Stimulated activated CD4-positive, alpha-beta T cell treated with anti-CD3 and anti-CD28 coated beads, Interleukin-4, amount 100 ng/mL, for 1 hour (primary cell): ENCODE results near the gene RXFP3.
"Not testable (repeated sequence)": the region's sequence is repeated elsewhere in the genome, so short reads cannot be mapped to it uniquely, and the experiment has no call there.

Experiments
- DNase-seq: peaks from one replicate; pipeline ENCODE4 v3.0.0-alpha.2; 2020

RXFP3 gene

DNA sequence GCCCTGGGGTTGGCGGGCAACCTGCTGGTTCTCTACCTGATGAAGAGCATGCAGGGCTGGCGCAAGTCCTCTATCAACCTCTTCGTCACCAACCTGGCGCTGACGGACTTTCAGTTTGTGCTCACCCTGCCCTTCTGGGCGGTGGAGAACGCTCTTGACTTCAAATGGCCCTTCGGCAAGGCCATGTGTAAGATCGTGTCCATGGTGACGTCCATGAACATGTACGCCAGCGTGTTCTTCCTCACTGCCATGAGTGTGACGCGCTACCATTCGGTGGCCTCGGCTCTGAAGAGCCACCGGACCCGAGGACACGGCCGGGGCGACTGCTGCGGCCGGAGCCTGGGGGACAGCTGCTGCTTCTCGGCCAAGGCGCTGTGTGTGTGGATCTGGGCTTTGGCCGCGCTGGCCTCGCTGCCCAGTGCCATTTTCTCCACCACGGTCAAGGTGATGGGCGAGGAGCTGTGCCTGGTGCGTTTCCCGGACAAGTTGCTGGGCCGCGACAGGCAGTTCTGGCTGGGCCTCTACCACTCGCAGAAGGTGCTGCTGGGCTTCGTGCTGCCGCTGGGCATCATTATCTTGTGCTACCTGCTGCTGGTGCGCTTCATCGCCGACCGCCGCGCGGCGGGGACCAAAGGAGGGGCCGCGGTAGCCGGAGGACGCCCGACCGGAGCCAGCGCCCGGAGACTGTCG, 976 bp downstream of the RXFP3 start:
- DNase-seq: no peak

DNA sequence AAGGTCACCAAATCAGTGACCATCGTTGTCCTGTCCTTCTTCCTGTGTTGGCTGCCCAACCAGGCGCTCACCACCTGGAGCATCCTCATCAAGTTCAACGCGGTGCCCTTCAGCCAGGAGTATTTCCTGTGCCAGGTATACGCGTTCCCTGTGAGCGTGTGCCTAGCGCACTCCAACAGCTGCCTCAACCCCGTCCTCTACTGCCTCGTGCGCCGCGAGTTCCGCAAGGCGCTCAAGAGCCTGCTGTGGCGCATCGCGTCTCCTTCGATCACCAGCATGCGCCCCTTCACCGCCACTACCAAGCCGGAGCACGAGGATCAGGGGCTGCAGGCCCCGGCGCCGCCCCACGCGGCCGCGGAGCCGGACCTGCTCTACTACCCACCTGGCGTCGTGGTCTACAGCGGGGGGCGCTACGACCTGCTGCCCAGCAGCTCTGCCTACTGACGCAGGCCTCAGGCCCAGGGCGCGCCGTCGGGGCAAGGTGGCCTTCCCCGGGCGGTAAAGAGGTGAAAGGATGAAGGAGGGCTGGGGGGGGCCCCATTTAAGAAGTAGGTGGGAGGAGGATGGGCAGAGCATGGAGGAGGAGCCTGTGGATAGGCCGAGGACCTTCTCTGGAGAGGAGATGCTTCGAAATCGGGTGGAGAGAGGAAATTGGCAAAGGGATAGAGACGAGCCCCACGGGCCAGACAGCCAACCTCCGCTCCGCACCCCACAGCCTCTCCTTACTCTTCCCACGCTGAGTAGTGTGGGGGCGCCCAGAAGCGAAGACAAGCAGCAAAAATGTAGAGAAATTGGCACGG, 1.7 kb downstream of the RXFP3 start:
- no peak for DNase-seq

DNA sequence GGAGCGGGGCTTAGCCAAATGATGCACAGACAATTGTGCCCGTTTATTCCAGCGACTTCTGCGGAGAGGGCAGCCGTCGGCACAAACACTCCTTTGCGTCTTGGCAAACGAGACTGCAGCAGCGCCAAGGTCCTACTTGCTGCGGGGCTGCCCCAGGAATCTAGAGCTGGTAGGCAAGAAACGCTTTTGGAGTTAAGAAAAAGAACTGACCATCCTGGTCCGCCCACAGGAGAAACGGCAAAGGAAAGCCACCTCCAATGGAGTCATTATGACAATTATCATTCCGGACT, 2.3 kb downstream of the RXFP3 start:
- DNase-seq: no peak

DNA sequence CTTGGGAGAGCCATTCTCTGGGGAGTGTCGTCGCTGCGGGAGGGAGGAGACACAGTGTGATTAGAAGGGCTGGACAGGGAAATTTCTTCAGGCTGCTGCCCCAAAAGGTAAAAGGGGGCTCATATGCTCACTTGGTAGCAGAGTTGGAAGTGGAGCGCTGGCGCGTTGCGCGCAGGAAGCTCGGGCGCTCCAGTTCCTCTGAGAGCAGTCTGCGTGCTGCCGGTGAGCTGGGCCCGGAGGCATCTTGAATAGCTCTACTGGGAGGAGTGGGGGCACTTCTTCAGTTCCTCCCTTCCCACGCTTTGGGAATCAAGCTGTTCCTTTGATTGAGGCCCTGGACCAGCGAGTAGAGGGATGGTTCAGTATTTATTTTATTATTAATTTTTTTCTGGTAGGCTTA, 2.7 kb downstream of the RXFP3 start:
- DNase-seq: no peak

DNA sequence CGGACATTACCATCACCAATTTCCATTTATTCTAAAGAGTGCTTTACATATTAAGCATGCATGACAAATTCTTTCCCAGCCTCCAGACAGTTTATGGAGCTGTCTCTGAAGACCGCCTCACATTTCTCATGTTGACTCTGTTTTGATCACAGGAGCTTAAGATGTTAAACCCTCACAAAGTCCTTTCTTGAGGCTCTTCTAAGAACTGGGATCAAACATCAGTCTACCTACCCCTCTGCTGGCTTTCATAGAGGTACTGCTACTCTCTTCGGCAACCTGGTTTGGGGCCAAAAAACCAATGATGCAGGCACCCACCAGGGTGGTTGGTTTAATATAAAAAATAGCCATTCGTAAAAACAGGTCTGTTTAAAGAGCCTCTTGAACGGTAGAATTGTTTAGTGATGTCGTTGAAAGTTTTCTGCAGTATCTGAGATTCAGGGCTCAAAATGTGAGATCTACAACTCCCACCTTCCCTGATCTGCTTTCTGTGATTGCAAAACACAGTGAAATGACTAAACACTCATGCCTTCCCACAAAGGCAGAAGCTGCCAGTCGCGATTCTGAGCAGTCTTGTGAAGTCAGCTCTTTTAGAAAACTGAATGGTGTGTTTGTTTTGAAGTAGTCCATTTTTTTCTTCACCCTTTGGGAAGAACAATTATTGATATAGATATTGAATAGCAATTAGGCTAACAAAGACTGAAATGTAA, 3.5 kb downstream of the RXFP3 start:
- DNase-seq: no peak

DNA sequence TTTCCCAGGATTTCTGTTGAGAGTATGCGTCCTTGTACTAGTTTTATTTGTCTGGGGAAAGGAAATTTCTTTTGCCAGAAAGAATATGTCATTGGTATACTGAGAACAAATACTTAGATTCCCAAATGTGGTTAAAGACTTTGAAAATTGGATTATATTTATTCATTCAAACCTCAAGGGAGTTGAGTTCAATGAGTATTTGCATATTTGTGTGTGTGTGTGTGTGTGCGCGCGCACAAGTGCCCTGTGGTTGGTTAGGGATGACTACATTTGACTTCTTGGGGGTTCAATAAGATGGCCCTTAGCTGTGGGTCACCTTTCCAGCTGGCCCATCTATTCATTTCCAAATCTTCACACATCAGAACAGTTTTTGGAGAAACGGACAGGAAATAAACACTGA, 4.9 kb downstream of the RXFP3 start:
- no peak for DNase-seq

DNA sequence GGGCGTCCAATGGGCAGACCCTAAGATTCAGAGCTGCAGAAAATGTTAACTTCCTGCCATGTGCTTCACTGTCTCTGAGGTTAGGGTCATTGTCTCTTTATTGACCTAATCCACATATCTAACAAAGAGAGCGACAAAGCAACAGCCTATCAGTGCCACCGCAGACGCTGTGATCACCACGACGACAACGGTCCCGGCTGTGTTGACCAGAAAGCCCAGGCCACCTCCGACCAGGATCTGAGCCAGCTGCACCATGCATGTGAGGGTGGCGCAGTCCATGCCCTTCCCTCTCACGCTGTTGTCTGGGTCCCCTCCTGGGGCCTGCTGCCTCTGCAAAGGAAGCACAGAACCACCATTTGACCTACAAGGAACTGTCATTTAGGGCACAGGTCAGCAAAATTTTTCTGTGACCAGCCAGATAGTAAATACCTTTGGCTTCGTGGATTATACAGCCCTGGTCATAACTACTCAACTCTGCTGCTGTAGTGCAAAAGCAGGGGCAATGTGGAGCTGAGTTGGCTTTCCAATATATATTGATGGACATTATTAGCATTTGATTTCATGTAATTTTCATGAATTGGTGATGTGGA, 8.5 kb downstream of the RXFP3 start:
- no peak for DNase-seq

DNA sequence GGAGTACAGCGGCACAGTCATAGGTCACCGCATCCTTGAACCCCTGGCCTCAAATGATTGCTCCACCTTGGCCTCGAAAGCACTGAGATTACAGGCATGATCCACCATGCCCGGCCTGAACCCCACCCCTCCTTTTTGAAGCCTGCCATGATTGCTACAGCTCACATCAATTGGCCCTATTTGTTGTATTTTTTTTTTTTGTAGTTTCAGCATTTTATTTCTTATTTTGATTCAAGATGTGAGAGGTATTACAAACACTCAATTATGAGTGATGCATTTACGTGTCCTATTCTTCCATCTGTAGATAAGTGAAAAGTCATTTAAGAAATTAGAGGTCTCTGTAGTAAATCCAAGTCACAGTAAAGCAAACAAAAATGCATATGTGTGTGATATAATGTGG, 16.0 kb downstream of the RXFP3 start:
- DNase-seq: not testable (repeated sequence)

DNA sequence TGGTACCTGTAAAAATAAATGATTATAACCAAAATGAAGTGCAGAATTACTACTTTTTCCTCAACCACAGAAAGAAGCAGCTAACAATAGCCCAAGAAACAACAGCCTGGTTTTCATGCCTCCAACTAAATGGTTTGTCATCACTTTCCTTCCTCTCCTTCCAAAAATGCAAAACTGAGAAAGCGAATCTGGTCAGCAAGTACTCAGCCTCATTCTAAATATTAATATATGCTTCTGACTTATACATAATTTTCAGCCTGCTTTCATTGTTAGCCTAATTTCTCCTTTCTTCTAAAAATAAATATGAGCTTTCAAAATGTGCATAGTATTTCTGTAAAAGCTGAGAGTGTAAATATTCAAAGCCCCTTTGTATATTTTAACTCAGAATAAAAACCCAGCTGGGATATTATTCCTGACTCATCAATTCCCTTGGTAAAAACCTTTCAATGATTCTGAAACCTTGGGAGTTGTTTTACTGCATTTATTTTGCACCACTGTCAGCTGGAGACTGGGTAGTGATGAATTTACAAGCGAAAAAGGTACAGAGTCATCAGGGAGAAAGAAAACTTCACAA, 21.5 kb downstream of the RXFP3 start:
- DNase-seq: no peak

DNA sequence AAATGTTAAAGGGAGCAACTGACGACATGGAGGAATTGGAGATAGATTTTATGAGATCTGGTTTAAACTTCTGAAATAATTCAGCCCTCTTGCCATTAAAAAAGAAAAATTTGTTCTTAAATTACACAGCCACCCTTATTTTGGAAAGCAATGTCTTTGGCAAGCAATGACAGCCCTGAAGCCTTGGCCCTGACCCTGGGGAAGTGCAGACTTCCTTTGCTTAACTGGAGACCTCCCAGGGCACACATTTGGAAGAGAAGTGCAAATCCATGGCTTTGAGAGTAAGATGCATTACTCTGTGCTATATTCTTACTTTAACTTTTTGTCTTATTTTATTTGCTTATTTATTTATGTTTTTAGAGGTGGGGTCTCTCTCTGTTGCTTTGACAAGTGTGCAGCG, 22.0 kb downstream of the RXFP3 start:
- no peak for DNase-seq

DNA sequence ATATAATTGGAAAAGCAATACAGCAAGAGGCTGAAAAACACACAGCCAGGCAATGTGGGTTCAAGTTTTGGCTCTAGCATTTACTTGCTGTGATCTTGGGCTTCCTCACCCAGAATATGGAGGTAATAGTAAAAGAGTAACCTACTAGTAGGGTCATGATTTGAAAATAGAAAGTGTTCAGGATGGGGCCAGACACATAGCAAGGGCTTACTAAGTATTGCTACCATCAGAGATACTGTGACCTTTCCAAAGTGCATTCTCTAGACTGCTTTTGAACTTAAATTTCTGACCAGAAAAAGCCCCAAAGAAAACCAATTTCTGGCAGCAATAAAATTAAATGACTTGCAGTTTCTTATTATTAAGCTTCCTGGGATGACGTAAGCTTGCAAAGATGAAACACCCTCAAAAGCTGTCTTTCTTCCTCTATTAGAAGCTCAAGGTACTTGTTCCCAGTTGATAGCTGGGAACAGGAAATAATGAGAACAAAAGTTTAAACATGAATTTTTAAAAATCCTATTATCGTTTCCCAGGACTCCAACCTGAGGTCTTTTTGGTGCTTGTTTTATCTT, 28.0 kb downstream of the RXFP3 start:
- no peak for DNase-seq

DNA sequence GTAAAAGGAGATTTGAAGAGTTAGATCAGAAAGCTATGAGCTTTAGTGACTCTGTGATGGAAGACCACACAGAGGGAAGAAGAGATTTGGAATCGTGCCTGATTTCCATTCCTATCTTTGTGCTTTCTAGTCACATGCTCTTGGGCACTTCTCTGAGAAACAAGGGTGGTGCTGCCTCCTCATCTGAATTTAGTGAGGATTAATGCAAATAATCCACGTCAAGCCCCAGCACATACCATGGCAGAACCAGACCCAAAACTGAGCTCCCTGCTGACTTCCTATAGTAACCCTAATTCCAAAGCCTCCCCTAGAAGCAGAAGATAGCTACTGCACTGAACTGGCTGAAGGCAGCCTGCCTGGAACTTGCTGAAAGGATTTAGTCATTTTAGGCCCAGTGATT, 30.6 kb downstream of the RXFP3 start:
- DNase-seq: no peak

DNA sequence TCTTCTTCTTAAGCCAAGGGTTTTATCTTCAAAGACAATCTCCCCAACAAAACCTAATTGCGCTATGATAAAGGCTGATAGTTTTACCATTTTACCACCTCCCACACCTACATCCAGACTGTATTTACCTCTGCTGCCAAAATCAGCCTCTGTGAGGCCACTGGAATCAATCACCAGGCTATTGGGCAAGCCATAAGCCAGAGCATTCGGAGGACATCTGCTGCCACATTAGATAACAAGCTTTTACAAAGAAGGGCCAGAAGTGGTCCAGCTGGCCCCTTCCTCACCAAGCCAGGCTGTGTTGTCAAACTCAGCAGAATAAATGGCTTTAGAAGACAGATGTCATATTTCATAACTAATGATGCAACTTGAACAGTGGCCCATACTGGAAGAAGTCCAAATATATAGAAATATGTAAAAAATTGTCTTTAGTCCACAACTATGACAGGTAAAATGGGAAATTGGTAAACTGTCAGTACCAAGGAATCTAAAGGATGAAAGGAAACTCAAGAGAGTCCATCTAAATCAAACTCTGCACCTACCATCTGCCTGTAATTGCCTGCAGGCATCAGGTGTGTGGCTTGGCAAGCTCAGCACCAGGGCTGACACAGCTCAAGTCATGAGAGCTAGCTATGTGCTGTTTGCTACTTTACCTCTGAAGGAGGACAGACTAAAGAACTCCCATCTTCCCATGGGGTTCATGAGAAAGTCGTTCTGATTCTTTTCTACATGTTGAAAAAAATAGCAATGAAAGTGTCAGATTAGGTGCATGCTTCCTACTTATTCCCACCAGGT, 32.2 kb downstream of the RXFP3 start:
- DNase-seq: no peak

DNA sequence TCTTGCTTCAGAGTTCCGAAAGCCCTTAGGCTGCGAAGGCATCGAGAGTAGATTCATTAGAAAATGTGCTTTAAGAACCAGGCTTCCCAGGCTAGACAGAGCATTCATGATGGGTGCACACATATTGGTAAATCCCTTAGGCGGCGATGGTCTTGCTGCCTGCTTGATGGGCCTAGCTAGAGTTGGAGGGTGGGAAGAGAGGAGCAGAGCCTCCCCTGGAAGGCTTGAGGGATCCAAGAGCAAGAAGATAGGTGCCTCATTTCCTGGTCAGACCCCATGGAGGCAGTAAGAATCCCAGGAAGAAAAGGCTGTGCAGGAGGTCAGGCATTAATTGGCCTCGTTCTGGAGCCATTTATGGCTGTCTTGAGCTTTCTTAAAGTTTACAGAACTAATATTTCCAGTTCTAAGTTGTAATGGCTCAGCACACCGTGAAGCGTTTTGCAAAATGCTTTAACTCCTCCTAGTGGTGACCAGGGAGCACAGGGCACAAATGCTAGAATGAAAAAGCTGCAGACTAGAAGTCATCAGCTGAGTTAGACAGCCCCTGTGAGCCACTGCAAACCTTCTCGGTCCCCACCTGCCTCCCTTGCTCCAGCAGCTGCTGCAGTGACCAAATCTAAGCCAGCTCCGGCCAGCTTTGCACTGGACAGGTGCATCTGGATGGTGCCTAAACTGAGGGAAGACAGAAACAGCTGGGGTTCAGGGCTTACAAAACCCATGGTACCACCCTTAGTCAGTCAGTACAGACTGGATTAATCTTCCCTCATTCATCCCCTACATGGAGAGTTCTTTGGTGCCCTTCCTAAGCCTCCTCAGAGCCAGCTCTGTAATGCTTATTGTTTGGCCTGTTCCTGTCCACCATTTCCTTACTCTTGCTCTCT, 33.6 kb downstream of the RXFP3 start:
- DNase-seq: no peak

DNA sequence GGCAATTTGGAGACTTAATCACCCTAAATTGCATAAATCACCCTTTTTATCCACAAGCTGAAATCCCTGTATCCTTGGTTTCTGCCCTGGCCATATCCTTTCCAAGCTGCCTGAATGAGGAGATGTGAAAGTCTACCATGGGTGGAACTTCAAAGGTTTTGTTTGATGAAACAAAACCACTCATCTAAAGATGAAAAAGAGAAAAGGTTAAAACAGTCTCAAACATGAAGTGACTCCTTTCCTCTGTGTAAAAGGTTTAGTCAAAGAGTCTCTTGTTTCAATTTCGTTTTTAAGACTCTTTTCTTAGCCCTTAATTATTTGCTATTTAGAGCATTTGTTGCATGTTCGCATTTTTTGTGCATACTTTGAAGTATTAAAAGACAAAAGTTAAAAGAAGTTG, 37.1 kb downstream of the RXFP3 start:
- no peak for DNase-seq

DNA sequence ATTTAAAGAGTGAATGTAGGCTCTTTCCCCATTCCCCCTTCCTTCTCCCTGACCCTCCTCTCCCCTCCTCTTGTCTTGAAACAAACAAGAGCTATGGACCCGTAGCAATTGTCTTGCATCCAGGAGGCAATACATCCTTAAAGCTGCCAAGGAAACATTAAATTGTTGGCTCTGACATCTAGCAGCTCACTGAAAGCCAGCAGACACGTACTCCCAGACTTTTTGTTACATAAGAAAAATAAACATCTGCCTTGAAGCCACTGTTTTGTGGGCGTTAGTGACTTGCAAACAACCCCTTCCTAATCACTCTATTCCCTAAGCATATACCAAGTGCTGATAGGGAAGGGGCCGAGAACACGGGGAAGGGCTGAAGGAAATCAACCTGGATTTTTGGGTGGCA, 39.7 kb downstream of the RXFP3 start:
- no peak for DNase-seq

DNA sequence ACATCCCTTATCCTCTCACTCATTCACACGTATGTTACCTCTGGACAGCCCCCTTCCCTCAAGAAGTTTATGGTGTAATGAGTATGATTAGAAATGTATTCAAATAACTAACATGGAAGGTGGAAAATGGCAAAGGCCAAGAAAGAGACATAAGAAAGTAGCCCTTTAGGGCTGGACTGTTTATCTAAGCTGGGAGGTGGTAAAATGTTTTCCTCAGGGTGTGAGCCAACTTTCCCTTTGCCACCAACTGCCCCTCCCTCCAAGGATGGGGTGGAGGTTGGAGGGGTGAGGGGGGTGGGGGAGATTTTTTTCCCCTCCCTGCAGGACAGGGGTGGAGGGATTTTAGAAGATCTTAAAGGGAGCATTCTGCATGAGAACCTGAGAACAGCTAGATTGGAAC, 40.1 kb downstream of the RXFP3 start:
- no peak for DNase-seq

DNA sequence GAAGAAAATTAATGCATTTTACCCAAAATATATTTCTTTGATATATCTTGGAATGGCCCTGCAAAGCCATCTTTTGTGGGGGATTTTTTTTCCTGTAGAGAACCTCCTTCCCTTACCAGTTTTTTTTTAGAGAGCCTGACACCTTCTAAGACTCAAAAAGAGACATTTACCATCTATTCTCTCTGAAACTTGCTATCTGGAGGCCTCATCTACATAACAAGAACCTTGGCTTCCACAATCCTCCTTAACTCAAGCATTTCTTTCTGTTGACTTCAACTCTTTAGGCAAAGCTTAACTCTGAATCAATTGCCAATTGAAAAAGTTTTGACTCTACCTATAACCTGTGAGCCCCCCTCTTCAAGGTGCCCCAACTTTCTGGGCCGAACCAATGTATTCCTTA, 42.1 kb downstream of the RXFP3 start:
- DNase-seq: no peak

DNA sequence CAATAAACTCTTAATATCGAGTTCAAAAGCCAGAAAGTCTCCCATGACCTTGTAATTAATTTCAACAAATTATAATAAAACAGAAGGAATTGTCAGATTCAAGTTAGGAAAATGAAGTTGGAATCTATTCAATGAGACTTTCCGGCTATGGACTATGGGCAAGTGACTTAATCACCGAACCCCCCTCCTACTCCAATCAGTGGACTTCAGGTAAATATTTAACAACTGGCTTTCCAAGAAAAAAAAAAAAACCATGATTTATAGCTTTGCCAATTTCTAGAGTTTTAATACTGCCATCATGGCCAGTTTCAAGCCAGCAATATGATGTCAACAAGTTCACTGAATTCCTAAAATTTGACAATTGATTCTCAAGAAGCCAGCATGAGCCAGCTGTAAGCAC, 43.8 kb downstream of the RXFP3 start:
- no peak for DNase-seq

DNA sequence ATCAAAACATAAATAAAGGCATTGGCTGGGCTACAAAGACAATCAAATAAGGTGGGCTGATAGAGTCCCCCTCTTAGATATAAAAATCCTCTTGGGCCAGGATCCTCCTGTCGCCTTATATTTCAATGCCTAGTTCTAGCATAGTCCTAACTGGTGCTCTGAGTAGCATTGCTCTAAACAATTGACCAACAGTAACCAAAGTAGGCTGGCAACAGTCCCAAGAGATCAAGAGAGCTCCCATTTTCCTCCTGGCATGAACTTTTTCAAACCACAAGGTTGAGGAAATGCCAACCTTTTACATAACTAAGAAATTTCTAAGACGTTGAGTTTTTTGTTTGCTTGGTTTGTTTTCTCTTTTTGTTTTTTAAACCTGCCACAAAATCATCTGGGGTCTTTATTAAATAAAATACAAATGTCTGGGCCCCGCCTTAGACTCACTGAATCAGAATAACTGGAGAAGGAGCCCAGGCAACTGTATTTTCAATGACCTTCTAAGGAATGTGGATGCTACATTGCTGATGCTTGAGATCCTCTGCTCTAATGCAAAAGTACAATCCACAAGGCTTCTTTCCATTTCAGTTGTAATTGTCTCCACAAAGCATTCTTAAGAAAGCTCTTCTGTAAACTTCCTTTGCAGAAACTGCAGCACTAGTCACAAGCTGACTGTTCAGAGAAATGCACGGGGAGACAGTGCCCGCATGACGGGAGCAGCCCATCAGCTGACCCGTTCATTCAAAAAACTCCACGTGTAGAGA, 45.4 kb downstream of the RXFP3 start:
- DNase-seq: no peak

DNA sequence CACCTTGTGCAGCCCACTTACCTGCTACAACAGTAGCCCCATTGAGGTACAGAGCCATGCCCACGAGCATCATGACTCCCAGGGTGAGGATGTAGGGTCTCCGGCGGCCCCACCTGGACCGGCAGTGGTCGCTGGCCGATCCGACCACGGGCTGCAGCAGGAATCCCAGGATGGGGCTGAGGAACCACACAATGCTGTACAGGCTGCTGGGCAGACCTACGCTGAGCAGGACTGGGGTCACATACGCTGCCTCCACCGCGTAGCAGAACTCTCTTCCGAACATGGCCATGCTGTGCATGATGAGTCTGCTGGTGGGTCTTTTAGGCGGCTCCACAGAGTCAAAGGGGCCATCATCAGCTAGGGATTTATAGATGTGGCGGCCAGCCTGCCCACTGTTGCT, 48.0 kb downstream of the RXFP3 start:
- DNase-seq: no peak
